Rectal smooth muscle tissue (tissue), 1 donor: ENCODE data around the gene CKAP4.

Experiments used
- H3K27ac ChIP-seq: one replicate; pipeline ENCODE4 v1.7.0; 2013; ENCODE audit warnings: low read depth, low read length, inconsistent platforms
- H3K27me3 ChIP-seq: one replicate; pipeline ENCODE4 v1.7.0; 2013; ENCODE audit warnings: low read length; ENCODE audit not compliant: control insufficient read depth, insufficient read depth
- H3K36me3 ChIP-seq: one replicate; pipeline ENCODE4 v1.7.0; 2013; ENCODE audit warnings: low read length; ENCODE audit not compliant: control insufficient read depth, insufficient read depth
- H3K4me1 ChIP-seq: one replicate; pipeline ENCODE4 v1.7.0; 2013; ENCODE audit warnings: low read length; ENCODE audit not compliant: control insufficient read depth, insufficient read depth
- H3K4me3 ChIP-seq: one replicate; pipeline ENCODE4 v1.7.0; 2013; ENCODE audit warnings: low read length
- H3K9ac ChIP-seq: one replicate; pipeline ENCODE4 v1.7.0; 2013; ENCODE audit warnings: low read length

The CKAP4 gene

GRCh38 chr12:106205208-106206069 lies 42.4 kb downstream of the CKAP4 start:
- no peaks in the 10 kb centered on the region for H3K27me3 ChIP-seq
- H3K27ac ChIP-seq, result no peak overlapping the region
- H3K4me1 ChIP-seq, result no peaks in the 10 kb centered on the region
- H3K36me3 ChIP-seq, result no peaks in the 10 kb centered on the region
- H3K4me3 ChIP-seq, result no peak overlapping the region
- H3K9ac ChIP-seq, result no peak overlapping the region

DNA sequence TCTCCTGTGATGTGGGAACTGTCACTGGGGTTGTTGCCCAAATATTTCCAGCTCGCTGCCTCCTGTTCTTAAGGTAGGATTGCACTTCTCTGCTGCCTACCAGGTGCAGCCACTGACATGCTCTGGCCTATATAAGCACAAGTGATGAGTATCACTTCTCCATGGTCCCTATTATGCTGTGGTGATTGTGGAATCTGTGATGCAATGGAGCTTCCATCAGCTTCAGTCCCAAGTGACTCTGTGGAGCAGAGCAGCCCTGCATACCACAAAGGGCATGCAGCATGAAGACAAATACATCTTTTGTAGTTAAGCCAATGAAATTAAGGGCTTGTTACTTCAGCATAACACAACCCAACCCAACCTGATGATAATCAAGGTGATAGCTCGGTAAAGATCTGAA lies 43.5 kb downstream of the CKAP4 start:
- Histone ChIP-seq H3K27me3 (no peaks in the 10 kb centered on the region), H3K4me3 (no peak overlapping the region), H3K9ac (no peak overlapping the region), H3K36me3 (no peaks in the 10 kb centered on the region), H3K27ac (no peak overlapping the region), H3K4me1 (no peaks in the 10 kb centered on the region)

DNA sequence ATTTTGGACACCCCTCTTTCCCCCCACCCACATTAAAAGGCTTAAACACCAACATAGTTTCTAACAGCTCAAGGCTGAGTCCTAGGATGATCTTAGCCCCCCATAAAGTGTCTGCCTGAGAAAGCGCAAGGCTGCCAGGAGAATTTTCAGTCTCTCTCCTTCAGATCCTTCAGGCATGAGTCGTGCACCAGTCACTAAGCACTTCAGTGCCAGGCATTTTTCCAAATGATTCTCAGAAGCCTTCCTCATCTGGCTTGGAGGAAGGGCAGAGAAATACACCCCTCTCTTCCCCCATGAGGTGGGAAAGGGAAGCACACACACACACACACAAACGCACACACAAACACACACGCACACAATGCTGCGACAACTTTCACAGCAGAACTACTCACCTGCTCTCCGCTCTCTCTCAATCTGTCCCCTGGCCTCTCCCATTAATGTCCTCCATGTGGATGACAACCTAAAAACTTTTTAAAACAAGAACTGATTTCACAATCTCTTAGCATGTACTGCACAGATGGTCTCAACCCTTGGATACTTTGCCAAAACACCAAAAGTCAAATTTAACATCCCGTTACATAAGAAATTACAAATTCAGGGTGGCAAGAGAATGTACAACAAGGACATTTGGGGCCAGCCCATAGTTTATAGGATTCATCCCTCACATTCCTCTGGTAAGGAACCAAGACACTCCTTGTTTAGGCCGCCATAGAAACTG lies 49.8 kb downstream of the CKAP4 start:
- H3K36me3 ChIP-seq, result no peaks in the 10 kb centered on the region

GRCh38 chr12:106195621-106196027 lies 52.2 kb downstream of the CKAP4 start:
- Histone ChIP-seq H3K27ac (no peak overlapping the region), H3K9ac (no peak overlapping the region), H3K27me3 (no peaks in the 10 kb centered on the region), H3K36me3 (no peaks in the 10 kb centered on the region), H3K4me1 (peaks cover 3% of the 10 kb centered on the region), H3K4me3 (no peak overlapping the region)

More for the DNA sequence above, 49.8 kb downstream of the CKAP4 start:
- no peak overlapping the region for H3K4me3 ChIP-seq
- H3K27me3 ChIP-seq, result no peaks in the 10 kb centered on the region
- peaks cover 3% of the 10 kb centered on the region for H3K4me1 ChIP-seq
- no peak overlapping the region for H3K27ac ChIP-seq
- no peak overlapping the region for H3K9ac ChIP-seq

DNA sequence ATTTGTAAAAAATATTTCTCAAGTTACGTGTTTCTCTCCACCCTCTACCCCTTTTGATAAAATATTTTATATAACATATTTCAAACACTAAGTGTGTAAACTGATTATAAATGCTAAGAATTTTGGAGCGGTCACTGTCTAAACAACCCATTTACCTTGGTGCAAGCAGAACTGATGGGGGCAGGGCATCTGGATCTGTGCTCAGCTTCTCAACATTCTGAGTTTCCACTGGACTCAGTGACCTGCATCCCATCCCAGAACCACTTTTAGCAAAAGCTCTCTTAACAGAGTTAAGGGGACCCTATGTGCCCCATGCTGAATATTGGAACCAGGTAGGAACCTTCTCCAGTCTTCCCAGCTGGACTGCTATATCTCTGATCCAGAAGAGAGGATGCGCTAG lies 53.5 kb downstream of the CKAP4 start:
- H3K27me3 ChIP-seq, result no peaks in the 10 kb centered on the region
- H3K36me3 ChIP-seq, result no peaks in the 10 kb centered on the region
- H3K4me1 ChIP-seq, result peaks cover 3% of the 10 kb centered on the region
- H3K27ac ChIP-seq, result no peak overlapping the region
- H3K9ac ChIP-seq, result no peak overlapping the region
- H3K4me3 ChIP-seq, result no peak overlapping the region

DNA sequence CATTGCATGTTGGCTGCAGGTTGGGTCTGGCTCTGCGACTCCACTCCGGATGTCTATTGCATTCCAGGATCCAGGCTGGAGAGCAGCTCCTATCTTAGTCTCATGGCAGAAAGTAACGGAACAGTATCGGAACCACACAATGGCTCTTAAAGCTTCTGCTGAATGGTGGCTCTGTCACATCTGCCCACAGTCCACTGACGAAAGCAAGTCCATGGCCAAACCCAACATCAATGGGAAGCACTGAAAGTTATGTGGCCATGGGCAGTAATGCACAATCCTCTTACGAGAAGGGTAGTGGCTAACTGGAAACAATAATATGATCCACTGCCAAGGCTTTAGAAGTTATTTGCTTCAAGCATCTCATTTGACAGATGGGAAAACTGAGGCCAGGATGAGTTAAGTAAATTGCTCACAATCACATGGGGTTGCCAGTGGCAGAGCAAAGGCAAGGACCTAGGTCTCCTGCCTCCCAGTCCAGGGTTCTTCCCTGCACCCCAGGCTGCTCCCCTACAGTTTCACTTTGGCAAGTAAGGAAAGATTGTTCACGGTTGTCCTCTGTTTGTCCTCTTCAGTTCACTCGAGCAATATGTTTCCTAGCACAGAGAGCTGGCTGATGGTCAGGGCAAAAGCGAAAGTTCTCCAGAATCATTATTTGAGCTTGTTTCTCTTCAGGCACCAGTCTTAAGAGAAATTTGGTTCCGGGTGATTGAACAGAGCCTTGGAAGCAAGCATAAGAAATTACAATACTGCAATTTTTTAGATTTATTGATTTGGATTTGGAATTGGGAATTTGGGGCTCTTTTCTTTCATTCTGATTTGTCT lies 54.2 kb downstream of the CKAP4 start:
- Histone ChIP-seq H3K4me1 (peaks cover 3% of the 10 kb centered on the region), H3K27me3 (no peaks in the 10 kb centered on the region), H3K36me3 (no peaks in the 10 kb centered on the region), H3K4me3 (no peak overlapping the region), H3K9ac (no peak overlapping the region), H3K27ac (no peak overlapping the region)

- no peak overlapping the region for H3K4me3 ChIP-seq
- peaks cover 3% of the 10 kb centered on the region for H3K4me1 ChIP-seq
- H3K9ac ChIP-seq, result no peak overlapping the region
- no peak overlapping the region for H3K27ac ChIP-seq
- no peaks in the 10 kb centered on the region for H3K36me3 ChIP-seq
- H3K27me3 ChIP-seq, result no peaks in the 10 kb centered on the region
These were observed 55.0 kb downstream of the CKAP4 start for GRCh38 chr12:106192659-106193393.

DNA sequence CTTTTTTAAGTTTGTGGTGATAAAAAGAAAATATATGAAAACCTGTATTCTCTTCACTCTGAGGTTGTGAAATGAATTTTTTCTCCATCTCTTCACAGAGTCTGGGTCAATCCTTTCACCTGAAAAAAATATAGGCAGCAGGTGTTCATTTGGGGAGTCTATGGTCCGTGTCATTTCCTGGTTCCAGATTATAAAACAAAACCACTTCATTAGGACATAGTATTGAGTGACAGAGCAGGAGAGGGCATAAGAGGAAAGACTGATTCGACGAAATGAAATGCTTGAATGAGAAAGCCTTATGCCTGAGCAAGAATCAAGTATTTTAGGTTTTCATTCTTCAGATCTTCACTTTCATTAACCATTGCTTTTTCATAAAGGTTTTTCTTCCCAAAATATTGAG lies 57.2 kb downstream of the CKAP4 start:
- Histone ChIP-seq H3K36me3 (no peaks in the 10 kb centered on the region), H3K27ac (no peak overlapping the region), H3K4me3 (no peak overlapping the region), H3K9ac (no peak overlapping the region), H3K4me1 (peaks cover 3% of the 10 kb centered on the region), H3K27me3 (no peaks in the 10 kb centered on the region)

GRCh38 chr12:106189341-106189740 lies 58.5 kb downstream of the CKAP4 start:
- no peaks in the 10 kb centered on the region for H3K27me3 ChIP-seq
- no peaks in the 10 kb centered on the region for H3K4me1 ChIP-seq
- no peak overlapping the region for H3K27ac ChIP-seq

GRCh38 chr12:106188256-106188655 lies 59.6 kb downstream of the CKAP4 start:
- Histone ChIP-seq H3K4me3 (no peak overlapping the region), H3K27ac (no peak overlapping the region), H3K9ac (no peak overlapping the region), H3K36me3 (no peaks in the 10 kb centered on the region), H3K4me1 (no peaks in the 10 kb centered on the region), H3K27me3 (no peaks in the 10 kb centered on the region)

More at GRCh38 chr12:106189341-106189740, 58.5 kb downstream of the CKAP4 start:
- H3K36me3 ChIP-seq, result no peaks in the 10 kb centered on the region
- no peak overlapping the region for H3K4me3 ChIP-seq
- H3K9ac ChIP-seq, result no peak overlapping the region
